Measurements from ENCODE around the gene VSTM4.

GRCh38 chr10:49029666-49030065 lies 85.7 kb downstream of the VSTM4 start:
- no peak for TF ChIP-seq CTCF (IDR thresholded peaks at IDR 0.05)
- no peak for TF ChIP-seq POLR2A (IDR thresholded peaks at IDR 0.05)

Measured in testis (tissue), 2 donors.